ENCODE results near the gene ZNF827.

ZNF827 gene

DNA sequence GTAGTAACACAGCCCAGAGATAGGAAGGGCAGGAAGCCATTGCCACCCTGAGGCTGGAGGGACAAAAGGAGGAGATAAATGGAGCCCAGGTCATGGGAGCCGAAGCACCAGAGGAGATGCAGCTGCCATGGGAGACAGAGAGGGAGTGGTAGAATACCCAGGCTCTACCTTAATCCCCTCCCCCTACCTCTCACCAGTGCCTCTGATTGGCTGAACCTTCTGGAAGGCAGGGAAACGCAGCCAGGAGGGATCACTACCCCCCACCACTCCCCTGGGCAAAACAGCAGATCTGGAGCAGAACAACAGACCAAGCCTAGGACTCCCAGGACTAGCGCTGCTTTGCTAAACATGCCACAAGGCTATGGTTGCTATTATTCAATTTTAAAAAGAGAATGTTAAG lies 114.2 kb downstream of the ZNF827 start:
- TF ChIP-seq, protein P1, sequence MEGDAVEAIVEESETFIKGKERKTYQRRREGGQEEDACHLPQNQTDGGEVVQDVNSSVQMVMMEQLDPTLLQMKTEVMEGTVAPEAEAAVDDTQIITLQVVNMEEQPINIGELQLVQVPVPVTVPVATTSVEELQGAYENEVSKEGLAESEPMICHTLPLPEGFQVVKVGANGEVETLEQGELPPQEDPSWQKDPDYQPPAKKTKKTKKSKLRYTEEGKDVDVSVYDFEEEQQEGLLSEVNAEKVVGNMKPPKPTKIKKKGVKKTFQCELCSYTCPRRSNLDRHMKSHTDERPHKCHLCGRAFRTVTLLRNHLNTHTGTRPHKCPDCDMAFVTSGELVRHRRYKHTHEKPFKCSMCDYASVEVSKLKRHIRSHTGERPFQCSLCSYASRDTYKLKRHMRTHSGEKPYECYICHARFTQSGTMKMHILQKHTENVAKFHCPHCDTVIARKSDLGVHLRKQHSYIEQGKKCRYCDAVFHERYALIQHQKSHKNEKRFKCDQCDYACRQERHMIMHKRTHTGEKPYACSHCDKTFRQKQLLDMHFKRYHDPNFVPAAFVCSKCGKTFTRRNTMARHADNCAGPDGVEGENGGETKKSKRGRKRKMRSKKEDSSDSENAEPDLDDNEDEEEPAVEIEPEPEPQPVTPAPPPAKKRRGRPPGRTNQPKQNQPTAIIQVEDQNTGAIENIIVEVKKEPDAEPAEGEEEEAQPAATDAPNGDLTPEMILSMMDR (IDR thresholded peaks at IDR 0.05; ENCODE audit: insufficient read depth, low read length, poor library complexity, severe bottlenecking), result no peak
- Histone ChIP-seq H3K27me3 (replicated peaks; ENCODE audit: control insufficient read depth, insufficient read depth, low read length) (no peaks in the 10 kb centered on the region), H3K36me3 (ENCODE audit: control insufficient read depth, insufficient read depth, low read length) (peaks cover 12% of the 10 kb centered on the region)

DNA sequence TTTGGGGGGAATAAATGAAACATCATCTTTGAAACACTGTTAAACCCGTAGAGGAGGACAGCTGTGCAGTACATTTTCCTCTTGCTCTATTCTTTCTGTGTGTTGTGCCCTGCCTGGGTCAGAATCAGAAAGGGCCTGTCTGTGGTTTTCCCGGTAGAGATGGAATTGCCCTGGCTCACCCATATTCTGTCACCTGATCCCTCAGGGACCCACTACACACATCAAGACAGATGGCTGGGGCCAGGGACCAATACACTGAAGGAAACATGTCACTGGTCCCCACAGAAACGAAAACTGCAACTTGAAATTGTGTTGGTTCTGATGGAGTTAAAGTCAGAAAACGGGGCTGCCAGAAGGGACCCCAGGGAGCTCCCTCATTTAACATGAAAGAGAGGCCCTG lies 114.9 kb downstream of the ZNF827 start:
- Histone ChIP-seq H3K4me3 (replicated peaks; ENCODE audit: low read depth, low read length) (no peak overlapping the region), H3K36me3 (ENCODE audit: control insufficient read depth, insufficient read depth, low read length) (peaks cover 12% of the 10 kb centered on the region), H3K27me3 (replicated peaks; ENCODE audit: control insufficient read depth, insufficient read depth, low read length) (no peaks in the 10 kb centered on the region)
- no peak for DNase-seq (ENCODE audit: extremely low read depth, insufficient read length)
- TF ChIP-seq, protein P1 (IDR thresholded peaks at IDR 0.05; ENCODE audit: insufficient read depth, low read length, poor library complexity, severe bottlenecking), result no peak

More for the DNA sequence above, 114.2 kb downstream of the ZNF827 start:
- no peak for DNase-seq (ENCODE audit: extremely low read depth, insufficient read length)
- H3K4me3 ChIP-seq (replicated peaks; ENCODE audit: low read depth, low read length), result no peak overlapping the region

DNA sequence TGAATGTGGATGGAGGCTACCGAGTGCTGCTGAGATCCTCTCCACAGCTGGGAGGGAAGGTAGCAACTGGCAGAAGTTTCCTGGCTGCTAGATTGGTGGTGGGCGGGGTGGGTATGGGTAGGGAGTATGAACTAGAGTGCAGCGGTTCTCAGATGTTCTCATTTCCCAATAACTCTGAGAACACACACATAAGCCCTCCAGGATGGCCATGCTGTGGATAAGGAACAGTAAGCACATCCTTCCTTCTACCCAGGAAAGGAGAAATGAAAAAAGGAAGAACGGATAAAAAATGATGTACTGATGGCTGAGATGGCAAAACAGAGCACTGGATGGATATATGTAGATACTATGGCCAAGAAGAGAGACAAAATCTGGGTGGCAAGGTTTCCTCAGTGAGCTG lies 116.0 kb downstream of the ZNF827 start:
- H3K36me3 ChIP-seq (ENCODE audit: control insufficient read depth, insufficient read depth, low read length), result peaks cover 10% of the 10 kb centered on the region
- no peak for DNase-seq (ENCODE audit: extremely low read depth, insufficient read length)
- H3K4me3 ChIP-seq (replicated peaks; ENCODE audit: low read depth, low read length), result no peak overlapping the region
- TF ChIP-seq, protein P1 (IDR thresholded peaks at IDR 0.05; ENCODE audit: insufficient read depth, low read length, poor library complexity, severe bottlenecking), result no peak
- no peaks in the 10 kb centered on the region for H3K27me3 ChIP-seq (replicated peaks; ENCODE audit: control insufficient read depth, insufficient read depth, low read length)

DNA sequence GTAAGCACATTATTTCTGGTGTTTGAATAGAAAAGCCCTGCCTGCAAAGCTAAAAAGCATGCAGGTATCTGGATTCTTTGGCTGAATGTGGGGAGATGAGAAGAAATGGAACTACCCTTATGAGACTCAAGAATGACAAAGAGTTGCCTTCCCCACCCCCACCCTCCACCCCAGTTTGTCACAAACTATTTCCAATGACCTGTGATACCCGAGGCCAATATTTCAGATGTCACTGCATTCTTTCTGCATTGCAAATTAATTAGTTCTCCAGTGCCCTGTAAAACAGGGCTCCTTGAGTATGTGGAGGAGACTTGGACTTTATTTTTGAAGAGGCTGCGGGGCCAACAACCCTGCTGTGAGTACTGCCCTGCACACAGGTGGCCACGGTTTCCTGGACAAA lies 116.4 kb downstream of the ZNF827 start:
- DNase-seq (ENCODE audit: extremely low read depth, insufficient read length), result no peak
- peaks cover 10% of the 10 kb centered on the region for H3K36me3 ChIP-seq (ENCODE audit: control insufficient read depth, insufficient read depth, low read length)
- H3K4me3 ChIP-seq (replicated peaks; ENCODE audit: low read depth, low read length), result no peak overlapping the region
- H3K27me3 ChIP-seq (replicated peaks; ENCODE audit: control insufficient read depth, insufficient read depth, low read length), result no peaks in the 10 kb centered on the region
- TF ChIP-seq, protein P1 (IDR thresholded peaks at IDR 0.05; ENCODE audit: insufficient read depth, low read length, poor library complexity, severe bottlenecking), result no peak

DNA sequence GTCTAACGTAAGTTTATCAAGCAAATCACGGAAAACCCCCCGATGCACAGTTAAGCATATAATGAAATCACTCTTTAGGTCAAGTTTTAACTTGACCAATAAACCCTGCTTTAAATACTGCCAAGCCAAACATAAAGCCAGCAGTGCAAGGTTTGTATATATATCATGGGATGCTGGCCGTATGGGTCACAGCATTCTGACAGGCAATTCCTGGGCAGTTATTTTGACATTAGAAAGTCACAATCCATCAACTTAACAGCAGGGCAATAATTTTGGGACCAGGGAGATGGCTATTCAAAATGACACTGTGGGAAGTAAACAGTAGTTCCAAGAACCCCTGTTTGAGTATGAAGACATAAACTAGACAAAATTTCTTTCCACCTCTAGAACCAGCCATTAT lies 116.9 kb downstream of the ZNF827 start:
- no peak for DNase-seq (ENCODE audit: extremely low read depth, insufficient read length)
- H3K4me3 ChIP-seq (replicated peaks; ENCODE audit: low read depth, low read length), result no peak overlapping the region
- TF ChIP-seq, protein P1 (IDR thresholded peaks at IDR 0.05; ENCODE audit: insufficient read depth, low read length, poor library complexity, severe bottlenecking), result no peak
- H3K36me3 ChIP-seq (ENCODE audit: control insufficient read depth, insufficient read depth, low read length), result peaks cover 7% of the 10 kb centered on the region
- no peaks in the 10 kb centered on the region for H3K27me3 ChIP-seq (replicated peaks; ENCODE audit: control insufficient read depth, insufficient read depth, low read length)

DNA sequence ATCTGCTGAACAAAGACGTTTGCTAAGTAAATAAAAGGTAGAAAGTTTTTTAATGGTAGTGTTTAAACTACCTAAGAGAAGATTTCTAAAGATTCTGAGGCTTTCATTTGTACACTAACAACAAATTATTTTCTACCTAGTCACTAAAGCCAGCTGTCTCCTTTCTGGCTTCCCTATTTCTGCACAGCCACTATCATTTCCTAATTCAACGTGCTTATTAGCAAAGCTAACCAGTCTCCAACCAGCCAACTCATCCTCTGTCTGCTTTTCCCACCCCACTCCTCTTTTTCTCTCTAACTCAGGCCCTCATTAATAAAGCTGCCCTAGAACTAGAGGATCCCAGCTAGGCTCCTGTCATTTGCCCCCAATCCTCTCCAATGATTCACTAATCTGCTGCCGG lies 118.2 kb downstream of the ZNF827 start:
- Histone ChIP-seq H3K27me3 (replicated peaks; ENCODE audit: control insufficient read depth, insufficient read depth, low read length) (no peaks in the 10 kb centered on the region), H3K36me3 (ENCODE audit: control insufficient read depth, insufficient read depth, low read length) (peaks cover 6% of the 10 kb centered on the region), H3K4me3 (replicated peaks; ENCODE audit: low read depth, low read length) (no peak overlapping the region)
- DNase-seq (ENCODE audit: extremely low read depth, insufficient read length), result no peak
- TF ChIP-seq, protein P1 (IDR thresholded peaks at IDR 0.05; ENCODE audit: insufficient read depth, low read length, poor library complexity, severe bottlenecking), result no peak

Data from GM06990 (cell line).